WTC11 (cell line): ENCODE results near the gene GIMAP7. TPM values are rescaled to one million over a fixed set of nuclear protein-coding genes. Genes with fewer than 3 reads are reported as not detected.

Experiments used
- ATAC-seq: fragments of 200-7000 bp; cut with Tn5 transposase; 2 replicates; pipeline ENCODE4 v1.10.0; 2021; ENCODE audit warnings: mild to moderate bottlenecking, moderate library complexity
- CTCF ChIA-PET: fragments of 300-600 bp; sonication (Branson Sonifier 250); formaldehyde crosslinking; loops from one replicate; lab custom pipeline; 2021; ENCODE audit warnings: antibody characterized with exemption; lab: Charles Lee
- POLR2A ChIA-PET: fragments of 350-600 bp; sonication (Branson Sonifier 250); formaldehyde crosslinking; loops from one replicate; lab custom pipeline; 2021; ENCODE audit warnings: antibody characterized with exemption; lab: Charles Lee
- DNase-seq: peaks from one replicate; pipeline ENCODE4 v3.0.0; 2021; ENCODE audit warnings: low spot score
- H3K27ac Mint-ChIP-seq: 2 replicates; pipeline ENCODE4 v1.8.0; 2021; ENCODE audit warnings: mixed read lengths
- H3K27me3 Mint-ChIP-seq: 2 replicates; pipeline ENCODE4 v1.8.0; 2021; ENCODE audit warnings: low read depth, mild to moderate bottlenecking, moderate library complexity, mixed read lengths
- H3K36me3 Mint-ChIP-seq: 2 replicates; pipeline ENCODE4 v1.8.0; 2021; ENCODE audit warnings: mixed read lengths
- H3K4me1 Mint-ChIP-seq: 2 replicates; pipeline ENCODE4 v1.8.0; 2022; ENCODE audit warnings: mixed read lengths
- H3K4me3 Mint-ChIP-seq: 2 replicates; pipeline ENCODE4 v1.8.0; 2021; ENCODE audit warnings: mild to moderate bottlenecking, moderate library complexity, mixed read lengths
- H3K9me3 Mint-ChIP-seq: 2 replicates; pipeline ENCODE4 v1.8.0; 2021; ENCODE audit warnings: mixed read lengths
- HMGA2 ChIP-seq: fragments of 250-450 bp; sonication (Bioruptor Pico); IDR thresholded peaks from 2 replicates; pipeline ENCODE4 v1.4.0; 2021; ENCODE audit warnings: mild to moderate bottlenecking, moderate library complexity
- IRF2 ChIP-seq: sonication (generic); formaldehyde crosslinking; IDR thresholded peaks from 2 replicates; pipeline ENCODE4 v1.8.0; 2022; ENCODE audit warnings: low read depth, missing genetic modification reagents, borderline replicate concordance
- NFYB ChIP-seq: sonication (generic); formaldehyde crosslinking; conservative IDR thresholded peaks from 2 replicates; pipeline ENCODE4 v1.8.0; 2022; ENCODE audit warnings: low read depth, missing genetic modification reagents
- PRRX2 ChIP-seq: fragments of 250-450 bp; sonication (Bioruptor Pico); IDR thresholded peaks from 2 replicates; pipeline ENCODE4 v1.8.0; 2021; ENCODE audit warnings: mild to moderate bottlenecking
- SMAD3 ChIP-seq: sonication (generic); formaldehyde crosslinking; IDR thresholded peaks from 2 replicates; pipeline ENCODE4 v1.8.0; 2022; ENCODE audit warnings: missing genetic modification reagents, mild to moderate bottlenecking, borderline replicate concordance
- SMAD4 ChIP-seq: sonication (generic); formaldehyde crosslinking; IDR thresholded peaks from 2 replicates; pipeline ENCODE4 v1.8.0; 2022; ENCODE audit warnings: mild to moderate bottlenecking, missing genetic modification reagents
- TCF7 ChIP-seq: sonication (generic); formaldehyde crosslinking; IDR thresholded peaks from 2 replicates; pipeline ENCODE4 v1.8.0; 2022; ENCODE audit warnings: mild to moderate bottlenecking, low read depth, missing genetic modification reagents, moderate library complexity
- ZNF121 ChIP-seq: sonication (generic); formaldehyde crosslinking; IDR thresholded peaks from 2 replicates; pipeline ENCODE4 v1.8.0; 2023; ENCODE audit warnings: missing genetic modification reagents
- ZNF423 ChIP-seq: fragments of 250-450 bp; sonication (Bioruptor Pico); IDR thresholded peaks from 2 replicates; pipeline ENCODE4 v2.1.2; 2022; ENCODE audit warnings: mild to moderate bottlenecking, moderate library complexity
- total RNA-seq: library from RNA; stranded (reverse); gene quantifications from 3 replicates; pipeline ENCODE4 v1.2.3, GENCODE V29; 2021
- TF ChIP-seq, protein P1 (sequence below): fragments of 250-450 bp; sonication (Bioruptor Pico); IDR thresholded peaks from 2 replicates; pipeline ENCODE4 v1.9.0; 2021; ENCODE audit warnings: mild to moderate bottlenecking
- TF ChIP-seq, protein P2 (sequence below): fragments of 250-450 bp; sonication (Bioruptor Pico); conservative IDR thresholded peaks from 2 replicates; pipeline ENCODE4 v1.9.0; 2021; ENCODE audit warnings: mild to moderate bottlenecking
- TF ChIP-seq, protein P3 (sequence below): sonication (generic); formaldehyde crosslinking; IDR thresholded peaks from 2 replicates; pipeline ENCODE4 v1.8.1; 2022; ENCODE audit warnings: mild to moderate bottlenecking, missing genetic modification reagents, moderate library complexity, borderline replicate concordance
- TF ChIP-seq, protein P4 (sequence below): fragments of 250-450 bp; sonication (Bioruptor Pico); IDR thresholded peaks from 2 replicates; pipeline ENCODE4 v1.9.0; 2021; ENCODE audit warnings: mild to moderate bottlenecking

The GIMAP7 gene
- total RNA-seq, 1 experiment from 2014 or later = 0.37 TPM

DNA sequence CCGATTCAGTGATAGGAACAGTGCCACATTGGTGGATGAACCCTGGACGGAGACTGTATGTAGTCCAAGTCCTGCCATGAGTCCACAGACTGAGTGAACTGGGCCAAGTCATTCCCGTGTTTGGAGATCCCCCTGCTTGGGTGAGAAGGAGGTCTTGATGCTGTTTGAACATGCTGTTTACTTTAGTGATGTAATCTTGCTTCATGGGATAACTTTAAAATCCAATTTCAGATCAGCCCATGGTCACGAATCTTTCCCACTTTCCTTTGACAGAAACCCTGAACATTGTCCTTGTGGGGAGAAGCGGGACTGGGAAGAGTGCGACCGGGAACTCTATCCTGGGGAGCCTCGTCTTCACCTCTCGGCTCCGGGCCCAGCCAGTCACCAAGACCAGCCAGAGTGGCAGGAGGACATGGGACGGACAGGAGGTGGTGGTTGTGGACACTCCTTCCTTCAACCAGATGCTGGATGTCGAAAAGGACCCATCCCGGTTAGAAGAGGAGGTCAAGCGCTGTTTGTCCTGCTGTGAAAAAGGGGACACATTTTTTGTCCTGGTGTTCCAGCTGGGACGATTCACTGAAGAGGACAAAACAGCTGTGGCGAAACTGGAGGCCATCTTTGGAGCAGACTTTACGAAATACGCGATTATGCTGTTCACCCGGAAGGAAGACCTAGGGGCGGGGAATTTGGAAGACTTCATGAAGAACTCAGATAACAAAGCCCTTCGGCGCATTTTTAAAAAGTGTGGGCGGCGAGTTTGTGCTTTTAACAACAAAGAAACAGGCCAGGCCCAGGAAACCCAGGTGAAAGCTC, 37.6 kb upstream of the GIMAP7 start:
- no peak for ATAC-seq
- DNase-seq = no peak
- ChIA-PET POLR2A (no interaction called here), CTCF (no interaction called here)
- H3K4me3 Mint-ChIP-seq = no peak overlapping the region
- peaks cover 22% of the 10 kb centered on the region for H3K9me3 Mint-ChIP-seq
- no peak overlapping the region for H3K27ac Mint-ChIP-seq
- TF ChIP-seq TCF7 (CRISPR knock-in tag) = no peak
- TF ChIP-seq ZNF121 (CRISPR knock-in tag) = no peak
- TF ChIP-seq, protein P1, sequence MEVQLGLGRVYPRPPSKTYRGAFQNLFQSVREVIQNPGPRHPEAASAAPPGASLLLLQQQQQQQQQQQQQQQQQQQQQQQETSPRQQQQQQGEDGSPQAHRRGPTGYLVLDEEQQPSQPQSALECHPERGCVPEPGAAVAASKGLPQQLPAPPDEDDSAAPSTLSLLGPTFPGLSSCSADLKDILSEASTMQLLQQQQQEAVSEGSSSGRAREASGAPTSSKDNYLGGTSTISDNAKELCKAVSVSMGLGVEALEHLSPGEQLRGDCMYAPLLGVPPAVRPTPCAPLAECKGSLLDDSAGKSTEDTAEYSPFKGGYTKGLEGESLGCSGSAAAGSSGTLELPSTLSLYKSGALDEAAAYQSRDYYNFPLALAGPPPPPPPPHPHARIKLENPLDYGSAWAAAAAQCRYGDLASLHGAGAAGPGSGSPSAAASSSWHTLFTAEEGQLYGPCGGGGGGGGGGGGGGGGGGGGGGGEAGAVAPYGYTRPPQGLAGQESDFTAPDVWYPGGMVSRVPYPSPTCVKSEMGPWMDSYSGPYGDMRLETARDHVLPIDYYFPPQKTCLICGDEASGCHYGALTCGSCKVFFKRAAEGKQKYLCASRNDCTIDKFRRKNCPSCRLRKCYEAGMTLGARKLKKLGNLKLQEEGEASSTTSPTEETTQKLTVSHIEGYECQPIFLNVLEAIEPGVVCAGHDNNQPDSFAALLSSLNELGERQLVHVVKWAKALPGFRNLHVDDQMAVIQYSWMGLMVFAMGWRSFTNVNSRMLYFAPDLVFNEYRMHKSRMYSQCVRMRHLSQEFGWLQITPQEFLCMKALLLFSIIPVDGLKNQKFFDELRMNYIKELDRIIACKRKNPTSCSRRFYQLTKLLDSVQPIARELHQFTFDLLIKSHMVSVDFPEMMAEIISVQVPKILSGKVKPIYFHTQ (CRISPR knock-in tag) = no peak
- no peak for TF ChIP-seq SMAD3 (CRISPR knock-in tag)
- TF ChIP-seq IRF2 (CRISPR knock-in tag) = no peak
- TF ChIP-seq, protein P2, sequence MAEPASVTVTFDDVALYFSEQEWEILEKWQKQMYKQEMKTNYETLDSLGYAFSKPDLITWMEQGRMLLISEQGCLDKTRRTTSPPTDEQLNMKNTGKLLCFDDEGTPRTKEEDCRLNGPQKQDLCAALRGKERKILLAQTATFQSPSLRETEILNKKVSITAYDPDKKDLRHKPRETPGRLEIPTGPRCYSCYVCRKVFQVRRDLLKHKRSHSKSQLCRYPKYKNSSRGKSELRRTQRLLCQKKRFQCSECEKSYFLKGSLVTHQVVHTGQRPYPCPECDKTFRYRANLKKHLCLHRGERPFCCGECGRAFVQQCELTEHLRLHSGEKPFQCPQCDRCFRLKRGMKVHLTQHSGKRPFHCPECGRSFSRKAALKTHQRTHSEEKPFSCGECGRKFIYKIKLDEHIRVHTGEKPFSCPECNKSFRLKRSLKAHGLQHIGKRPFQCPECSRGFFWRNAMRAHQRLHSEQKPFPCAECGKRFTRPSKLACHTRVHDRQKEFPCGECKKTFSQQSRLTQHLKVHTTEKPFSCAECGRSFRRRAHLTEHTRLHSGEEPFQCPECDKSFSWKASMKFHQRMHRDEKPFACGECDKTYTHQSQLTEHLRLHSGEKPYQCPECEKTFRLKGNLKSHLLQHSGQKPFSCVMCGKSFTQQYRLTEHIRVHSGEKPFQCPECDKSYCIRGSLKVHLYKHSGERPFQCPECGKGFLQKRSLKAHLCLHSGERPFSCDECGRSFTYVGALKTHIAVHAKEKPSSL (CRISPR knock-in tag) = no peak
- no peak for TF ChIP-seq ZNF423 (CRISPR knock-in tag)
- no peak for TF ChIP-seq PRRX2 (CRISPR knock-in tag)
- no peak for TF ChIP-seq HMGA2 (CRISPR knock-in tag)
- TF ChIP-seq NFYB (CRISPR knock-in tag) = no peak
- H3K36me3 Mint-ChIP-seq = no peaks in the 10 kb centered on the region
- peaks cover 13% of the 10 kb centered on the region for H3K4me1 Mint-ChIP-seq
- H3K27me3 Mint-ChIP-seq = peaks cover 25% of the 10 kb centered on the region

DNA sequence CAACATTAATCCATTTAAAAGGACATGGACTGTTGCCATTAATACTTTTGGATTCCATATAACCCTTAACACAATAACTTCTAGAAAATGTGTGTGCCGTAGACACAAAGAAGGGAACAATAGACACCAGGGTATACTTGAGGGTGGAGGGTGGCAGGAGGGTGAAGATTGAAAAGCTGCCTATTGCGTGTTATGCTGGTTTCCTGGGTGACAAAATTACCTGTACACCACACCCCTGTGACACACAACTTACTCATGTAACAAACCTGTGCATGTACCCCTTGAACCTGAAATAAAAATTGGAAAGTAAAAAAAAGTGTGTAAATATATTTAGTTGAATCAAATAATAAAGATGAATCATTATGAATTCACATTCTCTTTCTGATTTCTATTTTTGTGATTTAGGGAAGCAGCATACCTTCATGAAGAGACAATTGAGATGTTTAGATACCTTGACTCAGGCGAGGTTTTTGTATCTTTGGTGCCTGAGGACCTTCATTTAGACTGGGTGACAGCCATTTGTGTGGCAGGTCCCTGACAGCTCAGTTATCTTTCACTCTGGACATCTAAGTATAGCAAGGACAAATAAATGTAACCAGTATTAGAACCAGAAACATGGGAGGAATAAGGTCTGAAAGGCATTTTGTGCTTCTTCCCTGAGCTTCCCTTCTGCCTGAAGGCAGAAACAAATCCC, 35.5 kb upstream of the GIMAP7 start:
- ATAC-seq (no peak), DNase-seq (no peak)
- Mint-ChIP-seq H3K4me1 (peaks cover 17% of the 10 kb centered on the region), H3K36me3 (no peaks in the 10 kb centered on the region), H3K9me3 (peaks cover 22% of the 10 kb centered on the region), H3K4me3 (no peak overlapping the region), H3K27me3 (peaks cover 18% of the 10 kb centered on the region), H3K27ac (no peak overlapping the region)
- CTCF ChIA-PET = interaction anchor here (0.7 to 2.0 kb wide), 2 partner anchors 30 to 36 kb away, joined by 3 to 5 read pairs; no protein-coding TSS in a partner anchor
- no peak for TF ChIP-seq SMAD4 (CRISPR knock-in tag)
- TF ChIP-seq, protein P3, sequence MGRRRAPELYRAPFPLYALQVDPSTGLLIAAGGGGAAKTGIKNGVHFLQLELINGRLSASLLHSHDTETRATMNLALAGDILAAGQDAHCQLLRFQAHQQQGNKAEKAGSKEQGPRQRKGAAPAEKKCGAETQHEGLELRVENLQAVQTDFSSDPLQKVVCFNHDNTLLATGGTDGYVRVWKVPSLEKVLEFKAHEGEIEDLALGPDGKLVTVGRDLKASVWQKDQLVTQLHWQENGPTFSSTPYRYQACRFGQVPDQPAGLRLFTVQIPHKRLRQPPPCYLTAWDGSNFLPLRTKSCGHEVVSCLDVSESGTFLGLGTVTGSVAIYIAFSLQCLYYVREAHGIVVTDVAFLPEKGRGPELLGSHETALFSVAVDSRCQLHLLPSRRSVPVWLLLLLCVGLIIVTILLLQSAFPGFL = no peak
- TF ChIP-seq, protein P4, sequence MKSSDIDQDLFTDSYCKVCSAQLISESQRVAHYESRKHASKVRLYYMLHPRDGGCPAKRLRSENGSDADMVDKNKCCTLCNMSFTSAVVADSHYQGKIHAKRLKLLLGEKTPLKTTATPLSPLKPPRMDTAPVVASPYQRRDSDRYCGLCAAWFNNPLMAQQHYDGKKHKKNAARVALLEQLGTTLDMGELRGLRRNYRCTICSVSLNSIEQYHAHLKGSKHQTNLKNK (CRISPR knock-in tag) = no peak
- POLR2A ChIA-PET = interaction anchor here (1.0 kb wide), 1 partner anchor 207 kb away, joined by 3 read pairs; no protein-coding TSS in a partner anchor
